Measurements from ENCODE around the gene NELFB.

Gene NELFB

GRCh38 chr9:137254624-137255447 is at the start of gene NELFB:
TSS of gene NELFB (plus strand) at chr9:137255327.
- peak; percentile 62 for DNase-seq

- no peak for DNase-seq
Observed at GRCh38 chr9:137206602-137207001, 48.5 kb upstream of the NELFB start.

- DNase-seq = no peak
Observed at GRCh38 chr9:137211532-137211931, 43.6 kb upstream of the NELFB start.

DNA sequence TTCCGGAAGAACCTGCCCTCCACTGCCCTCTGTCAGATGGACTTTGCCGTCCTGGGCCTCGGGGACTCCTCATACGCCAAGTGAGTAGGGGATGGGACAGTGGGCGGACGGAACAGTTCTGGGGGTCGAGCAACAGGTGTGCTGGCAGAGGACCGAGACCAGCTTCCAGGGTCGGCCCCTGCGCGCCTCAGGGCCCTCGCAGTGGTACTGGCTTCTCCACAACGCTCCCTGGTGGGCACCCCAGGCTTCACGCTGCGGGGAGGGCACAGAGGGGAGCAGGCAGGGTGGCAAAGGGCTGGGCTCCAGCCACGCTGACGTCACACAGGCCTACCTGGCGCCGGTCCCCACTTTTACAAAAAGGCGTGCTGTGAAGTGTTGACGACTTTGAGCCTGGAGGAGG is 42.6 kb upstream of the NELFB start:
- no peak for DNase-seq

DNA sequence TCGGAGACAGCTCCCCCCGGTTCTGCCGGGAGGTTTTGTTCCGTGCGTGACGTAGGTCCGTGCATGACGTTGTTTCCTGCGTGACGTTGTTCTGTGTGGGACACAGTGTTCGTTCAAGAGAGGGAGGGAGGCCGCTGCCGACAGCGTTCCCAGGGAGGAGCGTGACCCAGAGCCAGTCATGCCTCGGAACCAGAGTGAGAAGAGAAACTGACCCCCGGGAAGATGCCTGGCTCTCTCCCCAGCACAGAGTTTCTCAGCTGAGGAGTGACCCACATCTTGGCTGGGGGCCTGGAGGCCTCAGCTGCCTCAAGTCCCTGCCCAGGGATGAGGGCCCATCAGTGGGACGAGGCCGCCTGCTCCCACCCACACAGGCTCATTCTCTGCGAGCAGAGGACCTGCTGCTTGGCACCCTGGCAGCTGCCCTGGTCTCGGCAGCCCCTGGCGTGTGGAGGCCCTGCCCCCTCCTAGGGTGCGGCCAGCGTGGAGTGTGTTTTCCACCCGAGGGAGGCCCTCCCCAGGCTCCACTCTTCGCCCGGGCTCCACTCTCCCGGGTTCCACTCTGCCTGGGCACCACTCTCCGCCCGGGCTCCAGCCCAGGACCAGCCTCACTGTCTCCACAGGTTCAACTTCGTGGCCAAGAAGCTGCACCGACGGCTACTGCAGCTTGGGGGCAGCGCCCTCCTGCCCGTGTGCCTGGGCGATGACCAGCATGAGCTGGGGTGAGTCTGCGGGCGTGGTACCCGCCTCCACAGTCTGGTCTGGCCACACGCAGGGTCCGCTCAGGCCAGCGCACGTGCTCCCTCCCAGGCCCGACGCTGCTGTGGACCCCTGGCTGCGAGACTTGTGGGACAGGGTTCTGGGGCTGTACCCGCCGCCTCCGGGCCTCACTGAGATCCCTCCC is 41.7 kb upstream of the NELFB start:
- DNase-seq = no peak

DNA sequence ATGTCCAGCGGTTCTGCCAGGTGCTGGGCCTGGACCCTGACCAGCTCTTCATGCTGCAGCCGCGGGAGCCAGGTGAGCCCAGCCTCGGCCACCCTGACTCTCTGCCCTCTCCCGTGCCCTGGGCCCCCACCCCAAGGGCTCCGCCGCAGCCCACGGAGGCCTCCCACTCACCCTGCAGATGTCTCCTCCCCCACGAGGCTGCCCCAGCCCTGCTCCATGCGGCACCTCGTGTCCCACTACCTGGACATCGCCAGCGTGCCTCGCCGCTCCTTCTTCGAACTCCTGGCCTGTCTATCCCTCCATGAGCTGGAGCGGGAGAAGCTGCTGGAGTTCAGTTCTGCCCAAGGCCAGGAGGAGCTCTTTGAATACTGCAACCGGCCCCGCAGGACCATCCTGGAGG is 40.5 kb upstream of the NELFB start:
- no peak for DNase-seq

DNA sequence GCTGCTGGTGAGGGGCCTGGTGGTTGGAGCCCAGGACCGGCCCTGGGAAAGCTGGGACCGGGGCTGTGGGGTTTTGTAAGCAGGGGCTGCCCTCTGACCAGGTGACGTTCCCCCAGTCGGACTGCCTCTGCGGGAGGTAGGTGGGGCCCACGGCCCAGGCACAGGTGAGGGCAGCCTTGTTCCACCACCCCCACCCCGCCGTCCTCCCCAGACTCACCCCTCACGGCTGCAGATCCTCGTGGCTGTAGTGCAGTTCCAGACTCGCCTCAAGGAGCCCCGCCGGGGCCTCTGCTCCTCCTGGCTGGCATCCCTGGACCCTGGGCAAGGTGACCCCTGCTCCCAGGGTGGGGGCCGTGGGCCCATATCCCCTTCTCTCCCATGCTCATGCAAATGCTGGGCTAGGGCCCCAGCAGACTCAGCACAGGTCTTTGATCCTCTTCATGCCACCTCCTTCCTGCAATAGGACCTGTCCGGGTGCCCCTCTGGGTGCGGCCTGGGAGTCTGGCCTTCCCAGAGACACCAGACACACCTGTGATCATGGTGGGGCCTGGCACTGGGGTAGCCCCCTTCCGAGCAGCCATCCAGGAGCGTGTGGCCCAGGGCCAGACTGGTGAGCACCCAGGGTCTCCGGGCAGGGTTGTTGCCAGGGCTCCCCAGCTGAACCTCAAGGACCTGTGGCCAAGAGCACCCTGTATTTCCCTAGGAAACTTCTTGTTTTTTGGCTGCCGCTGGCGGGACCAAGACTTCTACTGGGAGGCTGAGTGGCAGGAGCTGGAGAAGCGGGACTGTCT is 39.7 kb upstream of the NELFB start:
- DNase-seq = no peak

GRCh38 chr9:137216188-137216965 is 38.8 kb upstream of the NELFB start:
- DNase-seq = no peak

GRCh38 chr9:137217276-137218211 is 37.6 kb upstream of the NELFB start:
- peak; percentile 60 for DNase-seq

DNA sequence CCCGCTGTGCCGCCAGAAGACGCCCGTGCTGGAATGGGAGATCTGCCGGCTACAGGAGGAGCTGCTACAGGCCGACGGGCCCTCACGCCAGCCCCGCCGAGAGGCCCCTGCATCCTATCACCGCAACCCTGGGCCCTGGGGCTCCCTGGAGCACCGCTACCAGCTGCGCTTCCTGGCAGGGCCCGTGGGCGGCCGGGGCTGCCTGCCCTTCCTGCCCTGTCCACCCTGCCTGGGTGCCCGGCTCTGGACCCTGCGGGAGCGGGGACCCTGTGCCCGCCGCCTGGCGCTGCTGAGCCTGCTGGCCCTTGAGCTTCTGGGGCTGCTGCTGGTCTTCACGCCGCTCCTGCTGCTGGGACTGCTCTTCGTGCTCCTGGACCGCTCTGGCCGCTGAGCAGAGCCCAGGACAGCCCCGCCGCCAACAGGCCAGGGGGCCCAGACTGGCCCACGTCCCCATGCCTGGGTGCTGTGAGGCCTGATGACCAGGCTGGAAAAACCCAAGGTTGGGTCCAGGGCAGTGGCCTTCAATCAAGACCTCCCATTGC is 36.8 kb upstream of the NELFB start:
- no peak for DNase-seq

DNA sequence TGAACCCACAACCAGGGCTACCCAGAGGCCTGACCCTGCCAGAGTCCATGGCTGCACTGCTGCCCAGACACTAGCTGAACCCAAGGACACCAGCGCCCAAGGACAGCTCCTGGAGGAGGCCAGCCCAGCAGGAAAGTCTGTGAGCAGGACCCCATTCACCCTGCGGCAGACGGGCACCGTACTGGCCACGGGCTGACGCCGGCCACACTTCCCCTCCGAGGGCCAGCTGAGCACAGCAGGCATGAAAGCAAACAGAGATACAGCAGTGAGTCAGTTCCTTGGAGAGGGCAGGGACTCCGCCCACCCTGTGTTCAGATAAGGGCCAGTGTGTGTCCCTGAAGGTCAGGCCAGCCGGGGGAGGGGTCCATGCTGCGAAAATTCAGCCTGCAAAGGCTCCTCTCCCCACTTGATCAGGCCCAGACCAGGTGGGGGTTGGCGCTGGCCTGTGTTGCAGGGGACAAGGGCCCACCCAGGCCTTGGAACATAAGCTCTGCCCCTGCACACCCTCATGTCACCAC is 36.3 kb upstream of the NELFB start:
- no peak for DNase-seq

- DNase-seq = no peak
Observed at GRCh38 chr9:137219757-137220316, 35.3 kb upstream of the NELFB start.

- no peak for DNase-seq
Observed at GRCh38 chr9:137220317-137221094, 34.6 kb upstream of the NELFB start.

DNA sequence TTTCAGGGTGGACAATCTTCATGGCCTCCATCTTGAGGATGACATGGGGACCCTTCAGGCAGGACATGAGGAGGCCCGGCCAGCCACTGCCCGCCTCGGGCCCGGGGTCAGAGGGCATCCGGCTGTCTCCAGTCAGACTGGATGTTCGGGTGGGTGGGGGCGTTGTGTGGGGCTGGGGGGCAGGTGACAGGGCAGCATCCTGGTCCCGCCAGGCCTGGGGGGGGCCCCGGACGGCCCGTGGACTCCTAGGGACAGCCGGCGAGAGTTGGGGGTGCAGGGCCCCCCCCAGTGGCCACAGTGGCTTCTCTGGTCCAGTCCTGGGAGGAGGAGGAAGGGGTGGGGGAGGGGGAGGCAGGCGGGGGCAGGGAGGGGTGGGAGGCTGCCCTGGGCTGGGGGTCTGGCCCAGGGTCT is 34.0 kb upstream of the NELFB start:
- DNase-seq = no peak

- no peak for DNase-seq
Observed at GRCh38 chr9:137221506-137222111, 33.5 kb upstream of the NELFB start.

- no peak for DNase-seq
Observed at GRCh38 chr9:137222190-137223077, 32.7 kb upstream of the NELFB start, which contains the start of gene RNF208. TSS of gene RNF208 (minus strand) at chr9:137222240. CDS start at chr9:137221212, 1,028 bp downstream.

DNA sequence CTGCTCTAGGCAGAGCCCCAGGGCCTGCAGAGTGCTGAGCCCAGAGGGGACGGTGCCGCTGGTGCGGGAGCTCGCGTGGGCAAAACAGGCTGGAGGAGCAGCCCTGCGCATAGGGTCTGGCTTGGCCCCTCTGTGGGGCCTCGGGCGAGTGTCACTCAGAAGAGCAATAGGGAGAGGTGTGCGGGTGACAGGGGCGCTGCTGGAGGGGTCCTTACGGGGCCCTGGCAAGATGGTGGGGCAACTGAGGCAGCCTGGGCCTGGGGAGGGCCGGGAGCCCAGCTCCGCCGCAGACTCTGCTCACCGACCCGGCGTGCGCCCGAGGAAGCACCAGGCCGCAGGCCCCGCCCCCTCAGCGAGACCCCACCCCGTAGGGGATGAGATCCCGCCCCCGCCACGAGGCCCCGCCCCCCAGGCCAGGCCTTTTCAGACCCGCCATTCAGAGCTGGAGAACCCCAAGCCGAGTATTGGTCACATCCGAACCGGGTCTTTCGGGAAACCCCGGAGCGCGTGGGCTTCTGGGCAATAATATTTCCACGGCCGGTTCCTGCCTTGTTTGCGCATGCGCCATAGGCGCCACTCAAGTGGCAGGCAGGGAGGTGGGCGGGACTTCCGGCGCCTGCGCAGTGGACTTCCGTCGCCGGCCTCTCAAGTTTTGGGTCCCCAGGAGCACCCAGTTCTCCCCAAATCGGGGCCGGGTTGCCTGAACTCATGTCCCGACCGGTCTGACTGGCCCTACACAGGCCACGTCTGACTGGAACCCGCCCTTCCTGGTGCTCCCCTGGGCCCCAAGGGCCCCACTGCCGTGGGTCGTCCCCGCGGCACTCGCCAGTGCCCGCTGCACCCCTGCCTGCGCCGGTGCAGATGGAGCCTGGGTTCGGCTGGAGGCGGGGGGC is 31.8 kb upstream of the NELFB start:
- DNase-seq = peak; percentile 91

Data from NCI-H2029 treated with DMSO at 0.1 percent for 48 hours (cell line).